Endothelial cell of umbilical vein (primary cell): ENCODE results near the gene DDX10. TPM values are rescaled to one million over a fixed set of nuclear protein-coding genes. Genes with fewer than 3 reads are reported as not detected.

Experiments used
- BruUV-seq: library from RNA; stranded (reverse); fragments of 400-500 nt; replicated peaks from 2 replicates; lab custom pipeline; 2021; lab: Mats Ljungman, UMichigan
- CTCF ChIA-PET: fragments of 300-600, 350-600 bp; sonication (Branson Sonifier 250); formaldehyde crosslinking; loops from one replicate; lab custom pipeline; 2021; ENCODE audit warnings: antibody characterized with exemption, inconsistent platforms; lab: Charles Lee
- POLR2A ChIA-PET: fragments of 300-600, 350-600 bp; sonication (Branson Sonifier 250); formaldehyde crosslinking; loops from one replicate; lab custom pipeline; 2021; ENCODE audit warnings: antibody characterized with exemption, inconsistent platforms; lab: Charles Lee
- DNase-seq: peaks from one replicate; pipeline ENCODE4 v3.0.0-alpha.2; 2011; ENCODE audit warnings: low read depth, low spot score
- FAIRE-seq: peaks from 2 replicates; lab custom pipeline; 2011; peaks lifted over from hg19 to GRCh38; lab: Jason Lieb, UNC
- H2AFZ ChIP-seq: 2 replicates; pipeline ENCODE4 v1.6.0; 2012; ENCODE audit warnings: low read depth, low read length, control low read depth, inconsistent platforms
- H3K27ac ChIP-seq: 2 replicates; pipeline ENCODE4 v1.5.1; 2011; ENCODE audit warnings: low read depth, mild to moderate bottlenecking, control low read depth, low read length, moderate library complexity; ENCODE audit not compliant: insufficient read depth
- H3K27me3 ChIP-seq, 2 experiments: 2 replicates each; pipeline versions ENCODE4 v1.6.0 to v1.6.1; 2011; ENCODE audit warnings: low read length in 2 of 2, mixed read lengths in 1 of 2; ENCODE audit not compliant: control insufficient read depth in 2 of 2, insufficient read depth in 2 of 2
- H3K36me3 ChIP-seq, 2 experiments: 2 replicates in 1 of 2; 3 replicates in 1 of 2; pipeline ENCODE4 v1.5.1; 2011; ENCODE audit warnings: low read length in 2 of 2, mild to moderate bottlenecking in 1 of 2, moderate library complexity in 1 of 2; ENCODE audit not compliant: control insufficient read depth in 2 of 2, insufficient read depth in 2 of 2; ENCODE audit errors: extremely low read depth in 1 of 2
- H3K4me1 ChIP-seq: 3 replicates; pipeline ENCODE4 v1.5.1; 2011; ENCODE audit warnings: mild to moderate bottlenecking, low read length; ENCODE audit not compliant: control insufficient read depth, insufficient read depth; ENCODE audit errors: extremely low read depth
- H3K4me2 ChIP-seq: 2 replicates; pipeline ENCODE4 v1.6.1; 2011; ENCODE audit warnings: low read length, control low read depth, mixed read lengths; ENCODE audit not compliant: insufficient read depth
- H3K4me3 ChIP-seq, 3 experiments: fragments of 200-600 bp in 1 of 3; sonication (generic), shearing (Covaris generic) in 1 of 3; replicated peaks in 1 of 3; 2 replicates each; pipeline ENCODE4 v1.5.1; 2011 to 2016; ENCODE audit warnings: control low read depth in 3 of 3, low read length in 3 of 3, mild to moderate bottlenecking in 2 of 3, inconsistent platforms in 1 of 3, low read depth in 1 of 3, moderate library complexity in 1 of 3; ENCODE audit not compliant: insufficient read depth in 1 of 3
- H3K79me2 ChIP-seq: 2 replicates; pipeline ENCODE4 v1.6.0; 2012; ENCODE audit warnings: low read length, inconsistent platforms; ENCODE audit not compliant: control insufficient read depth, insufficient read depth
- H3K9ac ChIP-seq: replicated peaks from 2 replicates; pipeline ENCODE3; 2011; ENCODE audit warnings: low read length, control low read depth; ENCODE audit not compliant: insufficient read depth; ENCODE audit errors: extremely low read depth
- H3K9me1 ChIP-seq: replicated peaks from 3 replicates; pipeline ENCODE4 v1.6.0; 2011; ENCODE audit warnings: mild to moderate bottlenecking, low read length; ENCODE audit not compliant: control insufficient read depth, insufficient read depth; ENCODE audit errors: extremely low read depth
- H3K9me3 ChIP-seq: replicated peaks from 2 replicates; pipeline ENCODE4 v1.5.1; 2012; ENCODE audit warnings: low read length, inconsistent platforms; ENCODE audit not compliant: control insufficient read depth, insufficient read depth
- H4K20me1 ChIP-seq: replicated peaks from 2 replicates; pipeline ENCODE3; 2011; ENCODE audit warnings: mild to moderate bottlenecking, low read length; ENCODE audit not compliant: control insufficient read depth, insufficient read depth; ENCODE audit errors: extremely low read depth
- CTCF ChIP-seq, 2 donors: IDR thresholded peaks; 1 replicate in 1 of 2; 2 replicates in 1 of 2; pipeline ENCODE4 v1.5.1; 2011; ENCODE audit warnings: low read length in 2 of 2, mild to moderate bottlenecking in 2 of 2, moderate library complexity in 2 of 2, control low read depth in 1 of 2, inconsistent platforms in 1 of 2, low read depth in 1 of 2; ENCODE audit not compliant: insufficient read depth in 1 of 2; ENCODE audit errors: extremely low read depth in 1 of 2
- EZH2 ChIP-seq: IDR thresholded peaks from 2 replicates; pipeline ENCODE4 v1.6.1; 2012; ENCODE audit warnings: borderline replicate concordance, low read depth, mild to moderate bottlenecking, moderate library complexity, low read length, inconsistent platforms; ENCODE audit not compliant: severe bottlenecking
- FOS ChIP-seq: IDR thresholded peaks from 2 replicates; pipeline ENCODE4 v1.6.1; 2011; ENCODE audit warnings: mild to moderate bottlenecking, low read length, moderate library complexity, borderline replicate concordance; ENCODE audit not compliant: insufficient read depth
- GATA2 ChIP-seq: IDR thresholded peaks from 2 replicates; pipeline ENCODE4 v1.7.0; 2011; ENCODE audit warnings: low read depth, mild to moderate bottlenecking, moderate library complexity, mixed read lengths, low read length; ENCODE audit not compliant: insufficient read length, insufficient read depth
- JUN ChIP-seq: IDR thresholded peaks from 2 replicates; pipeline ENCODE4 v1.6.1; 2011; ENCODE audit warnings: borderline replicate concordance, low read depth; ENCODE audit not compliant: insufficient read length, insufficient read depth
- MAX ChIP-seq: IDR thresholded peaks from 2 replicates; pipeline ENCODE4 v1.6.1; 2011; ENCODE audit not compliant: insufficient read depth, insufficient read length
- MYC ChIP-seq: IDR thresholded peaks from one replicate; pipeline ENCODE4 v1.6.1; 2011; ENCODE audit warnings: mild to moderate bottlenecking, low read depth, low read length
- POLR2A ChIP-seq: IDR thresholded peaks from 2 replicates; pipeline ENCODE4 v1.6.1; 2012; ENCODE audit warnings: low read depth, mild to moderate bottlenecking, control low read depth, low read length
- POLR2AphosphoS5 ChIP-seq: IDR thresholded peaks from 2 replicates; pipeline ENCODE4 v1.6.1; 2012; ENCODE audit warnings: low read depth, mild to moderate bottlenecking, control low read depth, low read length, moderate library complexity; ENCODE audit not compliant: insufficient read depth
- dilution Hi-C: fragments of 300-500 bp; cut with MboI; formaldehyde crosslinking; loops from one replicate; pipeline ENCODE4 v1.15.0; 2019; ENCODE audit warnings: low sequenced_read_pairs; ENCODE audit not compliant: extremely low pct_ligation_motif_present
- intact Hi-C: fragments of 100-400 bp; cut with micrococcal nuclease; formaldehyde crosslinking; loops from one replicate; pipeline ENCODE4 v1.10.0; 2022
- polyA plus RNA-seq, 4 experiments: library from polyadenylated mRNA; depleted of rRNA in 3 of 4; stranded (reverse) in 3 of 4; unstranded in 1 of 4; fragments of >200 nt; gene quantifications; 2 replicates each; pipeline versions ENCODE4 v1.2.1 to v1.2.3, GENCODE V29; 2011 to 2012; ENCODE audit warnings: missing spikeins in 1 of 4
- total RNA-seq: library from RNA; stranded (reverse); gene quantifications from 2 replicates; pipeline ENCODE4 v1.2.3, GENCODE V29; 2021

The DDX10 gene
- total and polyA plus RNA-seq, 2 donors (not counting 3 experiments of a cell fraction or from before 2014, with no cell fraction given) = 29.8 to 35.2 TPM

- intact Hi-C loops = loop anchor here (5.0 to 10.0 kb wide), 2 partner anchors 179 to 321 kb away; partner anchors contain the start of gene C11orf65
- FAIRE-seq = no peak
These were observed 18.9 kb upstream of the DDX10 start for GRCh38 chr11:108645970-108646369.

More at GRCh38 chr11:108645970-108646369, 18.9 kb upstream of the DDX10 start:
- H3K36me3 ChIP-seq = no peaks in the 10 kb centered on the region
- DNase-seq = no peak
- H3K9ac ChIP-seq = no peak overlapping the region
- no peaks in the 10 kb centered on the region for H3K4me1 ChIP-seq
- H3K4me3 ChIP-seq = no peak overlapping the region
- H3K9me3 ChIP-seq = no peaks in the 10 kb centered on the region
- ChIA-PET CTCF (interaction anchor here (0.7 to 11.4 kb wide), 10 partner anchors 14 to 729 kb away, joined by 3 to 144 read pairs (median 3); partner anchors contain the start of gene CUL5), POLR2A (no interaction called here)
- H3K79me2 ChIP-seq = no peaks in the 10 kb centered on the region
- dilution Hi-C loops = no loop called here
- no peak overlapping the region for H2AFZ ChIP-seq
- BruUV-seq = no TSS peak
- H3K9me1 ChIP-seq = no peaks in the 10 kb centered on the region
- TF ChIP-seq JUN (no peak), CTCF (IDR thresholded peaks at IDR 0.05; ENCODE audit: extremely low read depth in 1 of 2, insufficient read depth in 1 of 2, low read depth in 1 of 2, low read length in 2 of 2) (no peak), POLR2AphosphoS5 (no peak), FOS (no peak), GATA2 (no peak), MYC (no peak), POLR2A (no peak), EZH2 (no peak), MAX (no peak)
- no peak overlapping the region for H3K27ac ChIP-seq
- no peak overlapping the region for H3K4me2 ChIP-seq
- peaks cover 2 to 3% of the 10 kb centered on the region in 2 experiments for H3K27me3 ChIP-seq
- H4K20me1 ChIP-seq = no peaks in the 10 kb centered on the region
